GM21737 (cell line): ENCODE data around the gene ALOXE3.
"Not testable (repeated sequence)": the region's sequence is repeated elsewhere in the genome, so short reads cannot be mapped to it uniquely, and the experiment has no call there.

ENCODE experiments used
- ATAC-seq: cut with Tn5 transposase; IDR thresholded peaks from one replicate; pipeline ENCODE4 v1.9.1; 2021; ENCODE audit warnings: mild to moderate bottlenecking, moderate library complexity; ENCODE audit not compliant: unreplicated experiment

The ALOXE3 gene

DNA sequence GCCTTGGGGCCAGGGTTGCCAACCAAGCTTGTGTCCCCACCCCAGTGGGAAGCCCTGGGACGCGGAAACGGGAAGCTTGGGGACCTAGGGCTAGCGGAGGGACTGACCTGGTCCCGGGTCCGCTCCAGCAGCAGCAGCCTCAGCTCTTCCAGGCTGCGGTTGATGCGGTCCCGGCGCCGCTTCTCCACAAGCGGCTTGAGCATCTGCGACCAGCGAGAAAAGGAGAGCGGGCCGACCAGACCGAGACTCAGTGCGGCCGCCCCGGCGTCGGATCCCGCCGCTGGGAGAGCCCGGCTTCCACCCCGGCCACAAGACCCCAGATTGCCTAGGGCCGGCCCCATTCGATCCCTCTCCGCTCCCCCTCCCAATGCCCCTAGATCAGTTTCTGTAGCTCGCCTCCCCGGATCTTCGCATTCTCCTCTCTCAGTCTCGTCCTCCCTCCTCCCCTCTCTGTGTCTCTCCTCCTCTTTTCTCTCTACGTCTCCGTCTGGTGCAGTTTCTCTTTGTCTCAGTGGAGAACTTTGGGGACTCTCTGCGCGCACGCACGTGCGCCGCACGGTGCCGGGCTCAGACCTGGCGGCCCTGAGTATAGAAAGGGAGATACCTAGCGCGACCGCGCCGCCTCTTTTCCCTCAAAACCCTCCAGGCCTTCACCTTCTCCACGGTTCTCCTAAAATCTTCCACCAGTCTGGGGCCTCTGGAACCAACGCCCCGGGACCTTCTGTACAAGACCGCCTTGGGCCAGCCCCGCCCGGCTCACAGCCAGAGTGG lies 4.8 kb upstream of the ALOXE3 start:
- no peak for ATAC-seq

DNA sequence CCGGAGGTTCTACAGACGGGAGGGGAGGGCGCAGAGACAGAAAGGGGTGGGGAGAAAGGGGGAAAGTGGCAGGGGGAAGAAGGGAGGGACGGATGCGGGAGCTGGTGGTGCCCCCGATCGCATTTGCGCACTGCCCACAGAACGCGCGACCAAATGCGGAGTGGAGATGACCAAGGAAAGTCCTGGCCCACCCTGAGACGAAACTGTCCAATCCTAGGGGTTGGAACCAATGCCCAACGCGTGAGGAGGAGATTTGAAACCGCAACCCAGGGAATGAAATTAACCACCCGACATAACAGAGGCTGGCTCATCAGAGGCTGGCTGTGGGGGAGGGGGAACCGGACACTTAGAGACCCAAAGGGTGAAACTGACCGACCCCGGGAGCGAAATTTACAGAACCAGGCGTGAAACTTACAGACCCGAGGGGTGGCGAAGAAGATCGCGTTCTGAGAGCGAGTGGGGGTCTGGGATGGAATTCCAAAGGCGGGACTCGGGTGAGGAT lies 4.2 kb upstream of the ALOXE3 start:
- no peak for ATAC-seq

DNA sequence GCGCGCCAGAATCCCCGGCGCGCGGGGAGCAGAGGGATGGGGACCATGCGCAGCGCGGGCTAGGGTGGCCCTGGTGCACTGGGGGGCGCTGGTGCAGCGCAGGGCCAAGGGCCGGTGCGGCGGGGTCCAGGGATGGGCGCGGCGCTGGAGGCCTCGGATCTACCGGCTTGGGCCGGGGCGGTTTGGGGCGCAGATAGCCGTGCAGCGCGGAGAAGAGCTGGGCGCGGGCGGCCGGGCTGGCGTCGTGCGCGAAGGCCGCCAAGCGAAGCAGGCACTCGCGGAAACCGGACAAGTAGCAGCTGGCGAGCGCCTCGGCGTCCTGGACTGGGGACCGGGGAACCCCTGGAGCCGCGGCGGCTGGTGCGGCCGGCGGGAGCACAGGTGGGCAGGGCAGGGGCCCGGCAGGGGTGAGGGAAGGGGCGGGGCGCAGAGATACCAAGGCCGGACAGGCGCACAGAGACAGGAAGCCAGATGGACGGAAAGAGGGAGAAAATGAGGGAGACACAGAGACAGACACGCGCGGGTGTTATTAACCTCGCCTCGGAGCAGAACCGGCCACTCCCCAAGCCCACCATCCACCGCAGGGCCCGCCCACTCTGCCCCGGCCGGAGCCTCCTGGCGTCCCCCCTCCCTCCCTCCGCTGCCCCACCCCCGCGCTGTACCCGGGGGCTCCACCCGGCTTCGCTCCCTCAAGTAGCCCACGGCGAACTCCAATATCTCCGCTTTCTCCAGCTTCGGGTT lies 3.5 kb upstream of the ALOXE3 start:
- peak; percentile 26 for ATAC-seq

DNA sequence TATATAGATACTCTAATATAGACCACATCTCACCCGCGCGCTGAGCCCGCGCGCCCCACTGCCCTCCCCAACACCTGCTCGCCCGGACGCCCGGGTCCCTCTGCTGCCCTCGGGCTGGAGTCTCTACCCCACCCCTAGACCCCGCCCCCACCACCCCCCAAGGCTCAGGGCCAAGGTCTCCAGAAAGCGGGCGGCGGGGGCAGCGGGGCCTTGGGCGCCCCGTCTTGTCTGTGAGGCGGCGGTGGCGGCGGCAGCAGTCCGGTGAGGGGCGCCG lies 3.0 kb upstream of the ALOXE3 start:
- no peak for ATAC-seq

DNA sequence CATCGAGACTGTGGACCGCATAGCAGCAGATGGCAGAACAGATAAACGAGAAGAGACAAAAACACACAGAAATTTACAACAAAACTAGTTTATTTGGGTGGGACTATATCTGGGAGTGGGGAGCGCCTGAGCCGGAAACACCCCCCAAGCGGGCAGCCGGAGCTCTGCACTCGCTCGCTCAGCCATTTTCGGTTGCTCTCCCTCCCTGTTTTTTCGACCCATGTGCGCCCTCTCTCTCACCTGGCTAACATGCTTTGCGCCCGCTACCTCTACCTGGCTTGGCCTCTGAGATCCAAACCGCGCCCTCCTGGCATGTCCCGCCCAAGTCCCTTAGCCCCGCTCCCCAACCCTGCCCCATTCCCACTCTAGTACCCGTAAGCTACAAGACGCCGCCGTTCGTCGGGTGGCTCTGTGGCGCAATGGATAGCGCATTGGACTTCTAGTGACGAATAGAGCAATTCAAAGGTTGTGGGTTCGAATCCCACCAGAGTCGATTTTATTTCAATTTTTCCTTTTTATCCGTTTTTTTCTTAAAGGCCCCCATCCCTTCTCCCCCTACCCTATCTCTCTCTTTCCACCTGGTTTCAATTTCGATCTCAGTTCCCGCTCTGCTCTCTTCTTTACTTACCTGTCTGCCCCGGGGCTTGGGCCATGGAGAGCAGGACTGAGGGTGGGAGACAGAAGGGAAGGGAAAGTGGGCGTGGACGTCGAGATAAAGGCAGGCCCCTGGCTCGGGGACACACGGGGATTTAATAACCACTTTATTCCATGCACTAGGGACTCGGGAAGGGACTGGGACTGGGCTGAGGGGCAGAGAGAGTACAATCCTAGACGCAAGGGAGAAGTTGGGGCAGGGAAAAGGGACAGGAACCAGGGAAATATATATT lies 2.4 kb upstream of the ALOXE3 start:
- peak; percentile 6 for ATAC-seq

DNA sequence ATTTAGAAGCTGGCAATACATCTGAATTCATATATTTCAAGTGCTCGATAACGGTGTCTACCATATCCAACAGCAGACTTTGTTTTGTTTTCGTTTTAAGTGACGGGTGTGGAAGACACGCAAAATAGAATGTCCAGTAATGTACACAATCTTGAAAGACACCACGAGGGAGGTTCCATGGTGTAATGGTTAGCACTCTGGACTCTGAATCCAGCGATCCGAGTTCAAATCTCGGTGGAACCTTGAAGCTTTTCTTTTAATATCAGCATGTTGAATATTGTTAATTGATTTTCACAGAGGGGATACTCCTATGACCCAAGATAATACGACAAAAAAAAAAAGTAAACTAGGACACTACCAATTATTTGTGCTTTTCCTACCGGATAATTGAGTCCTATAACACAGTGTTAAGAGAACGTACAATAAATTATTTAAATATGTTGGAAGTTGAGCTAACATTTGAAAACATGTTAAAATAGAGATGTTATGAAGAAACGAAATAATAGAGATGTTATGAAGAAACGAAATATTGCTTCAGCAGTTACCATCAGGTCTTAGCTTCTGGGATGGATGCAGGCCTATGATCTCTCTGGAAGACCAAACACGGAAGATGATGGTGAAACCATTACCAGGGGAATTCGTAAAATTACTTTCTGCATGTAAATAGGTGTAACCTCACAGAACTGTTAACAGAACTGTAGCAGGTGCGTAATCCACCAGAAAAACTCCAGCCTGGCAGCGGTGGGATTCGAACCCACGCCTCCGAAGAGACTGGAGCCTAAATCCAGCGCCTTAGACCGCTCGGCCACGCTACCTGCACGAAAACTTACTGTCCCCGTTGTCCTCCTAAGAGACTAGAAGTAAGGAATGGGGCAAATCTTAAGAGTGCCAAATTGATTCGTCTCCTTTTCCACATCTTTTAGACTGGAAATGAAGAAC lies 1.5 kb upstream of the ALOXE3 start:
- ATAC-seq = peak; percentile 23

DNA sequence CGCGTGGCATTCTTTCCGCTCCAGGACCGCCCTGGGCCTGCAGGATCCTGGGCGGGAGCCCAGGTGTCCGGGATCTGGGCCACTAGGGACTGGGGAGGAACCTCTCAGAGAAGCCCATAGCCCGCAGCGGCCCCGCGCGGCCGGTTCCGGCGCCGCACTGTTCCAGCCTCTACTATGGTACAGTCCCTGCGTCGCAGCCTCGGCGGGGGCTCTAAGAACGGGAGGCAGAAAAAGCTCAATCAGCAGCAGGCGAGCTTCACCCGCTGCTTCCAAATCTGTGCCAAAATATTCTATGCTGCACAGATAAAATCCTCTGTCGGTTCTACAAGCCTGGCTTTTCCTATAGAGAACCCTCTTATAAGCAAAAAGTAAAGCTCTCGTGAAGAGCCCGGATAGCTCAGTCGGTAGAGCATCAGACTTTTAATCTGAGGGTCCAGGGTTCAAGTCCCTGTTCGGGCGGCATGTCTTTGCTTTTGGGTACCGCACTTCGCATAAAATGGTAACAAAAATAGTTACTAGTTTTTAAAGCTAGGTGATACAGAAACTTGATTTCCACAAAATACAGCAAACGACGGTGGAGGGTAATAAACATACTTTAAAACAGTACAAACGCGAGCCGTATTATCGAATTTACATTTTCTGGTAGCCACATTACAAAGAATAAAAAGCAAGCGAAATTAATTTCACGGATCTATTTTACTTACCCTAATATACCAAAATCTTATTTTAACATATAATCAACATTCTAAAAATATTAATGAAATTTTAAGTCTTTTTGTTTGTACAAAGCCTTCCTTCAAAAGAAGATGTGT lies 661 bp upstream of the ALOXE3 start:
- ATAC-seq = peak; percentile 40

DNA sequence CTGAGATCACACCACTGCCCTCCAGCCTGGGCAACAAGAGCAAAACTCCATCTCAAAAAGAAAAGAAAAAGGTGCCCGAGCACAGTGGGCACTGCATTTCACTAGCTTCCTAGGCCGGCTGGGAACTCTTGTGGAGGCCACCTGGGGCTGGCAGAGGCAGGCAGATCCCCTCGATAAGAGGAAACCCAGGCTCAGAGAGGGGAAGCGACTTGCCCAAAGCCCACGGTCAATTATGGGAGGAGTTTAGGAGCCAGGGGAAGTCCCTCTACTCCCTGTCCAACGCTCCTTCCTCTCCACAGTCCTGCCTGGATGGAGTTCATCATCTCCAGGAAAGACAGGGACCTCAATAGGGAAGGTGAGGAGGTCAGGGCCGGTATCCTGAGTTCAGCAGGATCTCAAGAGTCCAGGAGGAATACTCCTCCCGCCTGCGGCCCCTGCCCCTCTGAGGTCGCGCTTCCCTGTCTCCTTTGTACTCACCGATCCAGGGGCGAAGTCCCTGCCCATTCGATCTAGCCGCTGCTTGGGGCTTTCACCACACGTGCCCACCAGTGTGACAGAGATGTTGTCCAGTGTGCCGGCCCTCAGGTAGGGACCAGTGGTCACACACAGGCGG lies 841 bp downstream of the ALOXE3 start:
- ATAC-seq = no peak

DNA sequence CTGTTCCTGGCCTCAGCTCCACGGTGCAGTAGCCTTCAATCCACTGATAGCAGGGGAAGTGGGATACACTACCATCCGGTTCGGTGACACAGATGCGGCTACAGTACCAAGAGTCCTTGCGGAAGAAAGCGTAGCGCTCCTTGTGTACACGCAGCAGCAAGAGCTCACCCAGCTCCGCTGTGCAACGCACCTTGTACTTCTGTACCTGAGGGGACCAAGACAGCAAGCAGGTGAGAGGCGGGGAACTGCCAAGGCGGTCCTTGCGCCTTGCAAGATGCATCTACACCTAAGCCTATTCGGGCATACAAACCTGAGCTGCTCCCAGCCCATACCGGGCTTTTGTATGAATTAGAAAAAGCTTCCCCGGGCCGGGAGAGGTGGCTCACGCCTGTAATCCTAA lies 1.5 kb downstream of the ALOXE3 start:
- no peak for ATAC-seq

DNA sequence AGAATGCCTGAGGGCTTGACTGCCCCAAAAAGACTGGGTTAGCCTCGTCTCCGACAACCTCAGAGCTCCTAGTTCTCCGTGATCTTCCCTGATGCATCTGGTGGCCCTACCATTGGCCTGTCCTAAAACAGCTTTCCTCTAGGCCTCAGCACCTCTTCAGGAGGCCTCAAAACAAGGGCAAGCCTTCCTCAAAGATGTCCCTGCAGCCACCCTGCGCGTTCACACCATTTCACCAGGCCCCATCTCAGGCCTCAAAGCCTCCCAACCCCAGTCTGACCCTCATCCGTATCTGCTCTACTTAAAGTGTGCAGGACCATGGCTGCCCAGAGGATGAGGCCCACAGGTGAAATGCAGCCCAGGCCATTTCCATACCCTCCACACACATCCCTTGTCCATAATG lies 7.4 kb downstream of the ALOXE3 start:
- ATAC-seq = no peak

DNA sequence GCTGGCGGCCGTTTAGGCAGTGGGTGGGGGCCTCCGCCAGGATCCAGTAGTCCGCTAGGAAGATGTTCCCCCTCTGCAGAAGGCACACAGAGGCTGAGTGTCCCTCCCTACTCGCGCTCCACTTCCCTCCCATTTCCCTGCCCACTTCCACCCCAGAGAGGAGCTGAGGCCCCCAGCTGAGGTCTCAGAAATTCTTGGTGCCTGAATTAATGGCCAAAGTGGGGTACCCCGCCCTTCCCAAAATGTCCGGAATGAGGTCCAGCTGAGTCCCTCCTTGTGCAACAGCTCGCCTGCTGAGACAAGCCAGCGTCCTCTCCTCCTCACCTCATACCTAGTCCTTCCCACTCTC lies 7.9 kb downstream of the ALOXE3 start:
- no peak for ATAC-seq

DNA sequence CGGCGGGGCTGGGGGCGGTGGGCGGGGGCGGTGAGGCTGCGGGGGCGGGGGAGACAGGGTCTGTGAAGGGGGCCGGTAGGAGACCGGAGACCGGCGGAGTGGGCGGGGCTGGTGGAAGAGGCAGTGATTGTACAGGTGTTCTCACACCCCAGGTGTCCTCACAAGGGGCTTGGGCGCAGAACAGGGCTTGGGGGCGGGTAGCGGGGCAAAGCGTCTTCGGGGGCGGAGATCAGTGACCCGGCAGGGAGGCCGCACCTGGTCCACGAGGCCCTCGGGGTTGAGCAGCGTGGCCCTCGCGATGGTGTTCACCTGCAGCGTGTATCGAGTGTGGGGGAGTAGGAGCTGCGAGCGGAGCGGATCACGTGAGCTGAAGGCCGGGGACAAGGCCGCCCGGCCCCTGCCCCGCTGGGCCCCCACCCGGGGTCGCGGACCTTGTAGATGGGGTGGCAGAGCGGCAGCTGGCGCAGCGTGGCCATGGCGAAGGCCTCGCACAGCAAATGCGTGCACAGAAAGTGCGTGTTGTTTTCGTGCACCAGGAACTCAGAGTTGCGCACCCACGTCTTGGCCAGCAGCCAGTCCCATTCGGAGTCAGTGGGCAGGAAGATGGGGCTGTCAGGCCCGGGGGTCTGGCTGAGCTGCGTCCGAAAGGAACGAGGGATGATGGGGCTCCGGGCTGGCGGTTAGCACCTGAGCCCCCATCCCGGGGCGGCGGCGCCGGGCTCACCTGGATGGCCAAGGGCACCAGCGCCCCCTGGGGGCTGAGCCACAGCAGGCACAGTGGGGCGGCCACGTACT lies 8.5 kb downstream of the ALOXE3 start:
- ATAC-seq = no peak

DNA sequence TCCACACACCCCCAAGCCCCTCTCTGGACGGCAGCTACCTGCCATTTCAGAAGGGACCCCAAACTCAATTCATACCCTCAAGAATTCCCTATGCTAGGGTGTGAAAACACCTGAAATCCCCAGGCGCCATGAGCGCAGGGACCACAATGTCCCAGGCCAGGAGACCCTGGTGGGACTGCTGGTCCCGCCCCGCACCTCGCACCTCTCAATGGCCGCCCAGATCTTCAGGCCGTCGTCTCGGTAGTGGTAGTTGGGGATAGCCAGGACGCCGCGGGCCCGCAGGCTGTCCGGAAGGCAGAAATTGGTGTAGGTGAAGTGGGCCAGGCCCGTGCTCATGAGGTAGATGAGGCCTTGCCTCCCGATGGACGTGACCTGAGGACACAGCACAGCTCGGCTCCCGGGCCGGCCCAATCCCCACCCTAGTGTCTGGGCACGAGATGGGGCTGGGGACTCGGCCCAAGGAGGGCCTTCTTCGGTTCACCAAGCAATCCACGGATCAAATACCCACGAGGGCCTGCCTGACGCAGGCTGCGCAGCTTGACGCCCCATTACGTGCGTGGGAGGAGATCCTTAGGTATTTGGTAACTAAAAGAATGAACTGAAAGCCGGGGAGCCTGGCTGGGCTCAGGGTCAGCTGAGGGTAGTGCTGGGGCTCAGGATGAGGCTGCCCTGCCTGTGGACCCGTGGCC lies 9.2 kb downstream of the ALOXE3 start:
- no peak for ATAC-seq

DNA sequence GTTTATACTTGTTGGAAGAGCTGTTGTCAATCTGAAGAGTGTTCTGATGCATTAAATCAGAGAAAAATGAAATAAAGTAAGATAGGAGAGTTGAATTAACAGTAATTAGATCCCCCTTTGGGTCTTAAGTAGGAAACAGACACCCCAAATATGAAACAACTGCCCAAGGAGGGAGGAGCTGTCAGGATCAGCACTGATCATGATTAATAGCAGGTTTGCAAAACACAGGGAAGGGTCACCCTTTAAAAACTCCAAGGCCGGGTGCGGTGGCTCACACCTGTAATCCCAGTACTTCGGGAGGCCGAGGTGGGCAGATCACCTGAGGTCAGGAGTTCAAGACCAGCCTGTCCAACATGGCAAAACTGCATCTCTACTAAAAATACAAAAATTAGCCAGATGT lies 11.3 kb downstream of the ALOXE3 start:
- ATAC-seq = not testable (repeated sequence)

DNA sequence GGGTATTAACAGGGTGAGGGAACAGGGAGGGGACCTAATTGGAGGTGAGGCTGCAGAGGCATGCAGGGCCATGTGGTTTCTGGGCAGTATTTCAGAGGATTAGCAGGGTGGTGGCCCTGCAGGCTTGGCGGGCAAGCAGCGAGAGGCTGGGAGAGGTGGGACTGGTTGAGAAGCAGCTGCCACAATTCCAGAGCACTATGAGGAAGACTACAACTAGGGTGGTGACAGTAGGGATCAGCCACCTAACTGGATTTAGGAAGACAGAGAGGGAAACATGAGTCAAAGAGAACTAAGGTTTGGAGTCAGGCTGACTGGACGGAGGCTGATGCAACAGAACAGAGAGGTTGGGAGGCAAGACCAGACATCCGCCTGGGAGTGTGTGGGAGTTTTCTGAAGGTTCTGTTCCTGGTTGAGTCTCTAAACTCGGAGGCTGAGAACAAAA lies 12.3 kb downstream of the ALOXE3 start:
- no peak for ATAC-seq

DNA sequence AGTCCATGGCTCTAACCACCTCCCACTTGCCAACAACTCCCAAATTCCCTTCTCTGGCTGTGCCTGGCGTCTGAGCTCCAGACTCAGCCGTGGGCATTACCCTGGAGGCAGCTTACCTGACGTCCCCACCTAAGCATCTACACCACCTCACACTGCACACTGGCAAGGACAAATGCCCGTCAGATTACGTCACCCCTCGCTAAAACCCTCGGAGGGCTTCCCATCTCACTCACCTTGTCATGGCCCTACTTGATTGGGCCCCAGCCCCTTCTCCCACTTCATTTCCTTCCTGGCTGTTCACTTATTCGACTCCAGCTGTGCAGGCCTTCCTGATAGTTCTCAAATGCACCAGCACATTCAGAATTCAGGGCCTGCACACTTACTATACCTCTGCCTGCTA lies 13.4 kb downstream of the ALOXE3 start:
- no peak for ATAC-seq

DNA sequence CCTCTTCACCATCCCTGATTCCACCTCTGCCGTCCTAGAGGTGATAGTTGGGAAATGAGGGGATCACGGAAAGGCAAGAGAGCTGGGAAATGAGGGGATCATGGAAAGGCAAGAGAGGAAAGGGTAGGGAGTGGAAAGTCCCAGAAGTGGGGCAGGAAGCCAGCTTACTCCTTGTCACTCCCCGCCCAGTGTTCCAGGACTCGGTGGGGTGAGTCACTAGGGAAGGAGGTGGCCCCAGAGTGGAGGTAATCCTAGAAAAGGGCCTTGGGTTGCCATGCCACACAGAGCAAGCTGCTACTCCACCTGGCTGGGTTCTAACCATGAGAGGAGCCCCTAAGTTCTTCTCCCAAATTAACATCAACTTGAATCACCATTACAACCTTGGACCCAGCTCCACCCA lies 14.8 kb downstream of the ALOXE3 start:
- ATAC-seq = no peak

DNA sequence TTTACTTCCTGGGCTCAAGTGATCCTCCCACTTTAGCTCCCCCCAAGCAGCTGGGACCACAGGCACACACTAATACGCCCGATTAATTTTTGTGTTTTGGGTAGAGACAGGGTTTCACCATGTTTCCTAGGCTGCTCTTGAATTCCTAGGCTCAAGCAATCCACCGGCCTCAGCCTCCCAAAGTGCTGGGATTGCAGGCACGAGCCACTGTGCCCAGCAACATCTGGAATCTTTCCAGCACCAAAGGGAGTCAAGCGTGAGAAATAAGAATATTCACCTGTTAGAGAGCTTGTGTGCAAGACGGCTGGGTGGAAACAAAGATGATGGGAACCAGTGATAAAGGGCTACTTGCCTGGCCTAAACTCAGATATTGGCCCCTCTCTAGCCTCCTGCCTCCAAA lies 16.6 kb downstream of the ALOXE3 start:
- no peak for ATAC-seq
